ENCODE results near the gene SRGAP1.

DNA sequence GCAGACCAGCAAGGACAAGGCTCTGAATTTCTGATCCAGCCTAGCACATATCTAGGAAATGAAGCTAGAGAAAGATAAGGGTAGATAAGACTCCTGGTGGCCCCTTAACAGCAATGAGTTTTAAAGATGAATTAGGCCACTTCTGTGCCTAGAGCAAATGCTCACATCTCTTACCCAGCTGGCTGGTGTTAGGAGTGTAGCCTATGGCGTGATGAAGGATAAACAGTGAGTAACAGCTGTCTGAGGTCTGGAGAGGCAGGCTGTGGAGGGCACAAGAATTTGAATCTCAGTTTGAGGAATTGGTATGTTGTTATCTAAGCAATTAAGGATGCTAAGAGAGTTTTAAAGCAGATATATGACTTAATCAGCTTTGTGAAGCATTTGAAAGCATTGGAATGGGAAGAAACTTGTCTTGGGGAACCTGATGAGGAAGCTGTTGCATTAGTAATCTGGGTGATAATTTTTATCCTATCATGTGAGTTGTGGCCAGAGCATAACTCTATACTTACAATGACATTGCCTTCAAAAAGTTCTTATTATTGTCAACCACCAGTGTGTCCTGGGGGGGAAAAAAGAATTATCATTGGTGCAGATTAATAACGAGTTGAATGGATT is 161.8 kb downstream of the SRGAP1 start:
- no peak for TF ChIP-seq EZH2phosphoT487 (IDR thresholded peaks at IDR 0.05; ENCODE audit: insufficient read depth, low read depth)
- no peak for TF ChIP-seq EZH2 (IDR thresholded peaks at IDR 0.05; ENCODE audit: insufficient read depth, poor library complexity, severe bottlenecking)
